Hepatocyte (in vitro differentiated cells): ENCODE results near the gene CYB561. TPM values are rescaled to one million over a fixed set of nuclear protein-coding genes. Genes with fewer than 3 reads are reported as not detected.

Experiments
- DNase-seq: peaks from one replicate; pipeline ENCODE4 v3.0.0-alpha.2; 2016; ENCODE audit warnings: low spot score
- H2AFZ ChIP-seq: fragments of 200-600 bp; sonication (generic); 2 replicates; pipeline ENCODE4 v1.6.0; 2016; ENCODE audit warnings: antibody characterized with exemption, mild to moderate bottlenecking
- H3K27ac ChIP-seq: fragments of 200-600 bp; sonication (generic); 2 replicates; pipeline ENCODE4 v1.5.1; 2016; ENCODE audit warnings: mild to moderate bottlenecking
- H3K27me3 ChIP-seq: fragments of 200-600 bp; sonication (generic); 2 replicates; pipeline ENCODE4 v1.6.1; 2016
- H3K36me3 ChIP-seq: fragments of 200-600 bp; sonication (generic); replicated peaks from 2 replicates; pipeline ENCODE4 v1.5.1; 2016; ENCODE audit warnings: low read depth; ENCODE audit not compliant: insufficient read depth
- H3K4me1 ChIP-seq: fragments of 200-600 bp; sonication (generic); 2 replicates; pipeline ENCODE4 v1.5.1; 2016; ENCODE audit warnings: mild to moderate bottlenecking, moderate library complexity; ENCODE audit not compliant: insufficient read depth
- H3K4me2 ChIP-seq: fragments of 200-600 bp; sonication (generic); 2 replicates; pipeline ENCODE4 v1.6.0; 2016
- H3K4me3 ChIP-seq: fragments of 200-600 bp; sonication (generic); 2 replicates; pipeline ENCODE4 v1.5.1; 2016; ENCODE audit warnings: mild to moderate bottlenecking
- H3K79me2 ChIP-seq: fragments of 200-600 bp; sonication (generic); 2 replicates; pipeline ENCODE4 v1.6.0; 2017; ENCODE audit warnings: mild to moderate bottlenecking
- H3K9me2 ChIP-seq: fragments of 200-600 bp; sonication (generic); replicated peaks from 2 replicates; pipeline ENCODE4 v1.6.0; 2017; ENCODE audit warnings: mild to moderate bottlenecking; ENCODE audit not compliant: insufficient read depth
- H3K9me3 ChIP-seq: fragments of 200-600 bp; sonication (generic); 2 replicates; pipeline ENCODE4 v1.5.1; 2016; ENCODE audit warnings: low read depth, mild to moderate bottlenecking
- H4K20me1 ChIP-seq: fragments of 200-600 bp; sonication (generic); 2 replicates; pipeline ENCODE4 v1.6.0; 2016; ENCODE audit warnings: mild to moderate bottlenecking; ENCODE audit not compliant: insufficient read depth, poor library complexity, severe bottlenecking
- CTCF ChIP-seq: fragments of 200-600 bp; sonication (generic); IDR thresholded peaks from 2 replicates; pipeline ENCODE4 v1.5.1; 2016; ENCODE audit warnings: antibody characterized with exemption, mild to moderate bottlenecking; ENCODE audit not compliant: poor library complexity
- EZH2 ChIP-seq: fragments of 200-600 bp; sonication (generic); IDR thresholded peaks from 2 replicates; pipeline ENCODE4 v1.6.1; 2016; ENCODE audit warnings: antibody characterized with exemption, mild to moderate bottlenecking, borderline replicate concordance
- EZH2phosphoT487 ChIP-seq: fragments of 200-600 bp; sonication (generic); IDR thresholded peaks from one replicate; pipeline ENCODE4 v1.6.1; 2018; ENCODE audit warnings: antibody characterized with exemption, mild to moderate bottlenecking, low read depth, moderate library complexity; ENCODE audit not compliant: unreplicated experiment, severe bottlenecking
- WGBS: methylation state at CpG from one replicate; pipeline ENCODE4 v1.1.6; 2016; ENCODE audit warnings: low lambda C conversion rate; ENCODE audit errors: missing lambda C conversion rate; 5-methylcytosine and 5-hydroxymethylcytosine counted together
- polyA plus RNA-seq: library from polyadenylated mRNA; unstranded; fragments of >200 nt; fragmentation: Nextera tagmentation; extraction: Ambion mirVana; gene quantifications from 2 replicates; pipeline ENCODE4 v1.2.1, GENCODE V29; 2016
- total RNA-seq: library from RNA; depleted of rRNA; stranded (reverse); fragments of >200 nt; gene quantifications from 2 replicates; pipeline ENCODE4 v1.2.3, GENCODE V29; 2014

The CYB561 gene
- total and polyA plus RNA-seq, 2 experiments from 2014 or later: 12.9 to 20.2 TPM

DNA sequence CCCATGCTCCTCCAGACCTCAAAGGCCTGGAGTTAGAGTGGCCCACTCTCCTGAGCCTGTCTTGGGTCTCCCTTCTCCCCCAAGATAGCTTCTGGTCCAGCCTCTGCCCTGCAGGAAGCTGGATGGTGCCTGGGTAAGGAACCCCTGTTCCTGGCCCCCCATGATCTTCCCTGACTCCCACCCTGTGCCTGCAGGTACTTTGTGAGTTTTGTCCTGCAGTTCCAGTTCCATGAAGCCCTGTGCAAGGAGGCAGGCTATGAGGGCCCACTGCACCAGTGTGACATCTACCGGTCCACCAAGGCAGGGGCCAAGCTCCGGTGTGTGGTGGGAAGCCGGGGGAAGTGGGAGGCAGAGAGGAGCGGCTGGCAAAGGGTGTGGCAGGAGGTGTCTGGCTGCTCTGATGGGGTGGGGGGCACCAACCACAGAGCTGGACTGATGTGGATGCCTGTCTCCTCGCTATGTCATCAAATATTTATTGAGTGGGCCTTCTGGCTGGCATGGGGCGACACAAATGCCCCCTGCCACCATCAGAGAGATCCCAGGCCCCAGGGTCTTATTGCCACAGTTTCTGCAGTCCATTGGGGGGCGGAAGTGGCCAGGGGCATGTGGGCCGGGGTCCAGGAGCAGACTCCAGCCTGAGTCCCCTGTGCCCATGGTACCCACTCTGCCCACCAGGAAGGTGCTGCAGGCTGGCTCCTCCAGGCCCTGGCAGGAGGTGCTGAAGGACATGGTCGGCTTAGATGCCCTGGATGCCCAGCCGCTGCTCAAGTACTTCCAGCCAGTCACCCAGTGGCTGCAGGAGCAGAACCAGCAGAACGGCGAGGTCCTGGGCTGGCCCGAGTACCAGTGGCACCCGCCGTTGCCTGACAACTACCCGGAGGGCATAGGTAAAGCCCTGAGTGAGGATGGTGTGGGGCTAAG is 37.8 kb upstream of the CYB561 start:
- no peaks in the 10 kb centered on the region for H3K36me3 ChIP-seq
- DNase-seq: no peak
- no peak overlapping the region for H3K4me2 ChIP-seq
- H4K20me1 ChIP-seq: no peaks in the 10 kb centered on the region
- H3K79me2 ChIP-seq: no peaks in the 10 kb centered on the region
- no peaks in the 10 kb centered on the region for H3K9me2 ChIP-seq
- H3K4me3 ChIP-seq: no peak overlapping the region
- no peaks in the 10 kb centered on the region for H3K4me1 ChIP-seq
- H3K27ac ChIP-seq: no peak overlapping the region
- no peaks in the 10 kb centered on the region for H3K9me3 ChIP-seq
- H2AFZ ChIP-seq: no peak overlapping the region
- 96% methylated on average over 16 of the region's 16 CpGs for WGBS
- no peaks in the 10 kb centered on the region for H3K27me3 ChIP-seq
- TF ChIP-seq EZH2phosphoT487 (no peak), EZH2 (no peak), CTCF (no peak)

GRCh38 chr17:63483038-63483437 is 36.9 kb upstream of the CYB561 start:
- H3K36me3 ChIP-seq: no peaks in the 10 kb centered on the region
- no peak overlapping the region for H2AFZ ChIP-seq
- H3K27ac ChIP-seq: no peak overlapping the region
- H3K27me3 ChIP-seq: peaks cover 6% of the 10 kb centered on the region
- no peaks in the 10 kb centered on the region for H4K20me1 ChIP-seq
- DNase-seq: no peak
- no peaks in the 10 kb centered on the region for H3K9me3 ChIP-seq
- H3K4me2 ChIP-seq: no peak overlapping the region
- H3K79me2 ChIP-seq: no peaks in the 10 kb centered on the region
- no peak overlapping the region for H3K4me3 ChIP-seq
- WGBS: 88% methylated on average over 10 of the region's 10 CpGs
- H3K9me2 ChIP-seq: no peaks in the 10 kb centered on the region
- H3K4me1 ChIP-seq: peaks cover 4% of the 10 kb centered on the region
- no peak for TF ChIP-seq EZH2phosphoT487
- TF ChIP-seq CTCF: no peak
- TF ChIP-seq EZH2: no peak

GRCh38 chr17:63482509-63482908 is 36.4 kb upstream of the CYB561 start:
- no peak for DNase-seq
- Histone ChIP-seq H3K9me2 (no peaks in the 10 kb centered on the region), H3K4me3 (no peak overlapping the region), H3K36me3 (no peaks in the 10 kb centered on the region), H3K4me2 (no peak overlapping the region), H3K4me1 (peaks cover 9% of the 10 kb centered on the region), H3K9me3 (no peaks in the 10 kb centered on the region), H3K79me2 (no peaks in the 10 kb centered on the region), H3K27ac (no peak overlapping the region), H2AFZ (no peak overlapping the region), H4K20me1 (no peaks in the 10 kb centered on the region), H3K27me3 (peaks cover 11% of the 10 kb centered on the region)
- TF ChIP-seq EZH2 (no peak), CTCF (no peak), EZH2phosphoT487 (no peak)
- WGBS: 91% methylated on average over 15 of the region's 16 CpGs
